Parathyroid adenoma (tissue), 2 donors: ENCODE data around the gene TRMT61B.

ENCODE experiments used
- H2AFZ ChIP-seq: fragments of 300-600 bp; sonication (generic); one replicate; pipeline ENCODE4 v1.7.0; 2017; ENCODE audit warnings: antibody characterized with exemption, mild to moderate bottlenecking
- H3K27ac ChIP-seq: fragments of 300-600 bp; sonication (generic); one replicate; pipeline ENCODE4 v1.7.0; 2017
- H3K27me3 ChIP-seq: fragments of 300-600 bp; sonication (generic); one replicate; pipeline ENCODE4 v1.7.0; 2017; ENCODE audit warnings: low read length; ENCODE audit not compliant: control insufficient read depth, insufficient read depth
- H3K36me3 ChIP-seq: fragments of 300-600 bp; sonication (generic); one replicate; pipeline ENCODE4 v1.7.0; 2017; ENCODE audit warnings: low read length; ENCODE audit not compliant: control insufficient read depth, insufficient read depth
- H3K4me1 ChIP-seq: fragments of 300-600 bp; sonication (generic); one replicate; pipeline ENCODE4 v1.7.0; 2017; ENCODE audit warnings: control low read depth
- H3K4me2 ChIP-seq: fragments of 300-600 bp; sonication (generic); one replicate; pipeline ENCODE4 v1.7.0; 2017; ENCODE audit warnings: low read length
- H3K4me3 ChIP-seq: fragments of 300-600 bp; sonication (generic); one replicate; pipeline ENCODE4 v1.7.0; 2017; ENCODE audit warnings: low read depth, low read length
- H3K79me2 ChIP-seq: fragments of 300-600 bp; sonication (generic); one replicate; pipeline ENCODE4 v1.7.0; 2017; ENCODE audit warnings: control low read depth
- H3K9ac ChIP-seq: fragments of 300-600 bp; sonication (generic); one replicate; pipeline ENCODE4 v1.7.0; 2017; ENCODE audit warnings: mild to moderate bottlenecking
- H3K9me3 ChIP-seq: fragments of 300-600 bp; sonication (generic); one replicate; pipeline ENCODE4 v1.7.0; 2017; ENCODE audit warnings: low read length; ENCODE audit not compliant: control insufficient read depth
- CTCF ChIP-seq: fragments of 300-600 bp; sonication (generic); IDR thresholded peaks from one replicate; pipeline ENCODE4 v1.7.0; 2017; ENCODE audit warnings: antibody characterized with exemption, mild to moderate bottlenecking
- donor health status: primary hyperparathyroidism.

Gene TRMT61B

GRCh38 chr2:28904295-28904694, 34.2 kb upstream of the TRMT61B start:
- H3K27me3 ChIP-seq: no peaks in the 10 kb centered on the region
- H3K27ac ChIP-seq: no peak overlapping the region
- H3K79me2 ChIP-seq: peaks cover 26% of the 10 kb centered on the region
- H3K9me3 ChIP-seq: no peaks in the 10 kb centered on the region
- H3K4me1 ChIP-seq: no peaks in the 10 kb centered on the region
- H2AFZ ChIP-seq: no peak overlapping the region
- no peak overlapping the region for H3K4me3 ChIP-seq
- H3K4me2 ChIP-seq: no peak overlapping the region
- no peak overlapping the region for H3K9ac ChIP-seq
- H3K36me3 ChIP-seq: no peaks in the 10 kb centered on the region
- no peak for TF ChIP-seq CTCF

- Histone ChIP-seq H3K27me3 (no peaks in the 10 kb centered on the region), H3K4me3 (no peak overlapping the region), H2AFZ (no peak overlapping the region), H3K9ac (no peak overlapping the region), H3K9me3 (no peaks in the 10 kb centered on the region), H3K4me2 (no peak overlapping the region), H3K4me1 (no peaks in the 10 kb centered on the region), H3K79me2 (peaks cover 24% of the 10 kb centered on the region), H3K36me3 (no peaks in the 10 kb centered on the region), H3K27ac (no peak overlapping the region)
- TF ChIP-seq CTCF: no peak
Observed at GRCh38 chr2:28902584-28902983, 32.5 kb upstream of the TRMT61B start.

- no peaks in the 10 kb centered on the region for H3K27me3 ChIP-seq
- no peaks in the 10 kb centered on the region for H3K36me3 ChIP-seq
- no peak overlapping the region for H3K9ac ChIP-seq
- H3K79me2 ChIP-seq: peaks cover 21% of the 10 kb centered on the region
- H3K27ac ChIP-seq: no peak overlapping the region
- no peak overlapping the region for H3K4me2 ChIP-seq
- H3K4me3 ChIP-seq: no peak overlapping the region
- H3K4me1 ChIP-seq: no peaks in the 10 kb centered on the region
- no peak for TF ChIP-seq CTCF
- no peak overlapping the region for H2AFZ ChIP-seq
- no peaks in the 10 kb centered on the region for H3K9me3 ChIP-seq
Observed at GRCh38 chr2:28901841-28902240, 31.7 kb upstream of the TRMT61B start.

DNA sequence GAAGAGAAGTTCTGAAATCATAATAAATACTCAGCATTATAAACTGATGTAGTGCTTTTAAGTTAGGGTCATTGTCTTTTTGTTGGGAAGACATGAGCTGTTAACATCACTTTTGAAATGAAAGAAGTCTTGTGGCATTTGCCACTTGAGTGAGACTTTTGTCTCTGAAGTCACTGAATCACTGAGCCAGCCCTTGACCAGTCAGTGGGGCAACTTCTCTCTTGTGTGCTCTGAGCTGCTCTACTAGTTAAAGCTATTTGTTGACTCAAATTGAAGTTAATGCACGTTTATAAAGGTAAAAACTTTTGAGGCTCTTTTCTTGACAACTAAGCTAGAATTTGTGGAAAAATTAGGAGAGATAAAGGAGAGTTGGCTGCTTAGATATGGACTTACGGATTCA, 31.1 kb upstream of the TRMT61B start:
- Histone ChIP-seq H2AFZ (no peak overlapping the region), H3K79me2 (peaks cover 19% of the 10 kb centered on the region), H3K4me3 (no peak overlapping the region), H3K4me1 (no peaks in the 10 kb centered on the region), H3K27me3 (no peaks in the 10 kb centered on the region), H3K9ac (no peak overlapping the region), H3K27ac (no peak overlapping the region), H3K9me3 (no peaks in the 10 kb centered on the region), H3K36me3 (no peaks in the 10 kb centered on the region), H3K4me2 (no peak overlapping the region)
- no peak for TF ChIP-seq CTCF

DNA sequence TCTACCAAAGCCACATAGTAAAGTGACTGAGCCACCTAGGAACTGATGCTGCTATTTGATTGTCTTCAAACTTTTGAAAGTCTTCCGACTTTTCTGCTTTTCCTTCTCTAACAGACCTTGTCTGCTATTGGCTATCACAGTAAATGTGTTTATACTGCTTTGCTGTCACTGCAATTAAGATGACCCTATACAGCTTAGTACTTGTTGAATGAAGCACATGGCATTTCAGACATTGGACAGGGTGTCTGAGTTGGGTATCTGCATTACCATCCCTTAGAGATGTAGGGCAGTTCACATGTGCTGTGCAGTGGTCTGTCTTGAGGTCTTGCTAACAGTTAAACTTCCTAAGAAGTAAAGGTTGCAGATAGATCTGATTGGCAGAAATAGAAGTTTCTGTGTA, 27.9 kb upstream of the TRMT61B start:
- no peak overlapping the region for H3K9ac ChIP-seq
- no peak overlapping the region for H3K27ac ChIP-seq
- H3K36me3 ChIP-seq: no peaks in the 10 kb centered on the region
- H2AFZ ChIP-seq: no peak overlapping the region
- no peaks in the 10 kb centered on the region for H3K27me3 ChIP-seq
- TF ChIP-seq CTCF: no peak
- no peaks in the 10 kb centered on the region for H3K4me1 ChIP-seq
- H3K4me3 ChIP-seq: no peak overlapping the region
- no peak overlapping the region for H3K4me2 ChIP-seq
- H3K79me2 ChIP-seq: peaks cover 18% of the 10 kb centered on the region
- no peaks in the 10 kb centered on the region for H3K9me3 ChIP-seq
